ENCODE measurements around the gene FERMT1. TPM values are rescaled to one million over a fixed set of nuclear protein-coding genes. Genes with fewer than 3 reads are reported as not detected.

Gene FERMT1
- total and polyA plus RNA-seq, 3 experiments from 2014 or later = 0.22 to 0.26 TPM; not detected in 1

DNA sequence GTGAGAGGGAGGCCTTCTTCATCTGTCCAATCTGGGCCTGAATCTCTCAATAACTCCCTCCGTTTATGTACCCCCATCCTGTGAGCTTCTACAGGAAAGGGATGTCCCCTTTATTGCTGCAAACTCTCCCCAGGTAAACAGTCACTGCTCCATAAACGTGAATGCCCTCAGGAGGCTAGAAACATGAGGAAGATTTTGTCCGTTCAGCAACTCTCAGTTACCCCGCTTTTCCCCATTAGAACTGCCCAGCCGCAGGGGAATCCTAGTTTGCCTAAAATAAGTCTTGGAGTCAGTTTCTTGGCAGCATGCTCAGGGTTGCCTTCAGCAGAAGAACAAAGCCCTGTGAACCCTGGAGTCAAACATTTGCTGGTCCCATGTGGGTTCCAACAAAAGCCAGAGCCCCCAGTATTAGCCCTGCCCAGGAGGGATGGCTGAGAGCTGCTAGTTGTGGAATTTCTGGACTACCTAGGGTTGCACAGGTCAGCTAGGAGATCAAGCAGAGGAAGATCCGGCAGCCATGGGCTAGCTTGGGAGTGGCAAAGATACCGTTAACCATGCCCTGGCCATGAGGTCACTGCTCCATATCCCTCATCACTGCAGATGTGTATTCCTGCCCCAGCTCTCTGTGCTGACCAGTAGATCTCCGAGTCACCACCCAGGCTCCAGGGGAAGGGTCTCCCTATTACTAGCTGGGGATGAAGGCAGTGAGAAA is 69.6 kb downstream of the FERMT1 start:
- H3K4me3 Mint-ChIP-seq = peak overlapping the region in 2 of 7 donors; percentile 0 to 57
- peaks cover 18 to 39% of the 10 kb centered on the region in 2 donors for H3K27me3 Mint-ChIP-seq
- no peak overlapping the region for H3K4me3 ChIP-seq (ENCODE audit: low read length)
- no peaks in the 10 kb centered on the region for H3K27me3 ChIP-seq (ENCODE audit: insufficient read depth, low read length, poor library complexity, severe bottlenecking)
- ChIA-PET CTCF (interaction anchor here (0.7 kb wide), 1 partner anchor 523 kb away, joined by 3 read pairs; no protein-coding TSS in a partner anchor), POLR2A (no interaction called here)
- H3K27ac Mint-ChIP-seq = no peak overlapping the region
- no peaks in the 10 kb centered on the region for H3K36me3 ChIP-seq (ENCODE audit: insufficient read depth, low read length)
- no peaks in the 10 kb centered on the region for H3K36me3 Mint-ChIP-seq
- no peak for DNase-seq
- no peak overlapping the region for H3K27ac ChIP-seq (ENCODE audit: low read depth, low read length)
- no peaks in the 10 kb centered on the region for H3K9me3 Mint-ChIP-seq
- no peaks in the 10 kb centered on the region for H3K9me3 ChIP-seq (ENCODE audit: low read length)
- H3K4me1 ChIP-seq (ENCODE audit: insufficient read depth, low read length) = no peaks in the 10 kb centered on the region
- H3K4me1 Mint-ChIP-seq = peaks cover 5 to 9% (median 6%) of the 10 kb centered on the region in 3 donors

DNA sequence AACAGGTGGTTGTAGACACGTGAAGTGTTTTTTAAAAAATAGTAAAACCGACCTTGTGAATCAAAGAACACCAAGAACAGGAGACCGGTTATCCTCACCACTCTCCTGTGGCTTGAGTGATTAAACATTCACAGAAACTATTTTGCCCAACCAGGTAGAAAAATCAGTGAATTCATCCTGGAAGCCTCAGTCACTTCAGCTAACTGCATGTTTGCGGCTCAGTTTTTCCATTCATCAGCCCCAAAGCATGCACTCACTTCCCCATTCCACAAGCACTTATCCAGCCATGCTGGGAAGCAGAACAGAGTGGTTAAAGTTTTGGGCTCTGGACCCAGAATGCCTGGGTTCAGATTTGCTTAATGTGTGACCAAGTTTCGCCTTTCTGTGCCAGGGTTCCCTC is 71.3 kb downstream of the FERMT1 start:
- Histone ChIP-seq H3K9me3 (ENCODE audit: low read length) (no peaks in the 10 kb centered on the region), H3K27ac (ENCODE audit: low read depth, low read length) (no peak overlapping the region), H3K4me3 (ENCODE audit: low read length) (no peak overlapping the region), H3K4me1 (ENCODE audit: insufficient read depth, low read length) (no peaks in the 10 kb centered on the region), H3K36me3 (ENCODE audit: insufficient read depth, low read length) (no peaks in the 10 kb centered on the region), H3K27me3 (ENCODE audit: insufficient read depth, low read length, poor library complexity, severe bottlenecking) (no peaks in the 10 kb centered on the region)
- CTCF ChIA-PET = no interaction called here
- peaks cover 11 to 34% of the 10 kb centered on the region in 2 donors for H3K27me3 Mint-ChIP-seq
- peaks cover 5 to 9% (median 6%) of the 10 kb centered on the region in 3 donors for H3K4me1 Mint-ChIP-seq
- H3K4me3 Mint-ChIP-seq = no peak overlapping the region
- no peaks in the 10 kb centered on the region for H3K36me3 Mint-ChIP-seq
- DNase-seq = no peak
- H3K27ac Mint-ChIP-seq = no peak overlapping the region
- POLR2A ChIA-PET = no interaction called here
- no peaks in the 10 kb centered on the region for H3K9me3 Mint-ChIP-seq

DNA sequence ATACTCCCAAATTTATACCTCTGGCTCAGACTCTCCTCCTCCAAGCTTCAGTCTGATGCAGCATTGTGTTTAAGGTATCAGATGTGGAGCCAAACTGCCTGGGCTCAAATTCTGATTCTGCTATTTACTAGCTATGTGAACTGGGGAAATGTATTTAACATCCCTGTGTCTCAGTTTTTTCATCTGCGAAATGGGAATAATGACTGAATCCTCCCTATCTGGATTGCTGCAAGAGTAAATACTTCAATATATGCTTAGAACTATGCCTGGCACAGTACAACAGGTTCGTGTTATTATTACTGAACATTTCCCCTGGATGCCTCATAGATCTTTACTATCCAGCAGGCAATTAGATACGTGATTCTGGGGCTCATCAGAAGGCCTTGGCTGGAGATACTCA is 74.4 kb downstream of the FERMT1 start:
- H3K36me3 Mint-ChIP-seq = no peaks in the 10 kb centered on the region
- peaks cover 5 to 9% (median 6%) of the 10 kb centered on the region in 3 donors for H3K4me1 Mint-ChIP-seq
- POLR2A ChIA-PET = no interaction called here
- Histone ChIP-seq H3K36me3 (ENCODE audit: insufficient read depth, low read length) (no peaks in the 10 kb centered on the region), H3K4me1 (ENCODE audit: insufficient read depth, low read length) (no peaks in the 10 kb centered on the region), H3K9me3 (ENCODE audit: low read length) (no peaks in the 10 kb centered on the region), H3K27ac (ENCODE audit: low read depth, low read length) (no peak overlapping the region), H3K27me3 (ENCODE audit: insufficient read depth, low read length, poor library complexity, severe bottlenecking) (no peaks in the 10 kb centered on the region), H3K4me3 (ENCODE audit: low read length) (no peak overlapping the region)
- H3K4me3 Mint-ChIP-seq = no peak overlapping the region
- DNase-seq = no peak
- CTCF ChIA-PET = no interaction called here
- H3K27me3 Mint-ChIP-seq = peaks cover 11 to 21% of the 10 kb centered on the region in 2 donors
- H3K9me3 Mint-ChIP-seq = no peaks in the 10 kb centered on the region
- H3K27ac Mint-ChIP-seq = no peak overlapping the region

DNA sequence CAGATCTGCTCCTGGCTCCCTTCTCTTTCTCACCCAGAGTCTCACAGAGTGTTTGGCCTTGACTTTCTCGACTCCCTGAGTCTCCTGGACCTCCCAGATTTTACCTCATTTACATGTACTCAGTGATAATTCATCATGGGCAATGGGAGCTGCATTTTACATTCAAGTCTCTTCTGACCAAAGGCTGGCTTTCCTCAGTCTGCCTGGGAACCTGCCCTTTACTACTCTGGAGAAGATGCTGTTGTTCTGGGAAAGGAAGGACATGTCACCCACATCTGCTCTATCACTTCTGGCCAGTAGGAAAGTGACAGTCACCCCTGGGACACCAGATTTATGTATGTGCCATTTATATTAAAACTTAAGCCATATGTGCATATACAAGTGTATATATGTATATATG is 76.4 kb downstream of the FERMT1 start:
- H3K36me3 ChIP-seq (ENCODE audit: insufficient read depth, low read length) = no peaks in the 10 kb centered on the region
- H3K27me3 Mint-ChIP-seq = peaks cover 3 to 9% of the 10 kb centered on the region in 2 donors
- no peak overlapping the region for H3K4me3 ChIP-seq (ENCODE audit: low read length)
- no peak for DNase-seq
- no peaks in the 10 kb centered on the region for H3K4me1 ChIP-seq (ENCODE audit: insufficient read depth, low read length)
- no peaks in the 10 kb centered on the region for H3K4me1 Mint-ChIP-seq
- ChIA-PET POLR2A (no interaction called here), CTCF (no interaction called here)
- peaks cover 0 to 13% (median 6%) of the 10 kb centered on the region in 3 donors for H3K36me3 Mint-ChIP-seq
- H3K9me3 Mint-ChIP-seq = no peaks in the 10 kb centered on the region
- H3K27ac Mint-ChIP-seq = no peak overlapping the region
- no peak overlapping the region for H3K27ac ChIP-seq (ENCODE audit: low read depth, low read length)
- H3K4me3 Mint-ChIP-seq = no peak overlapping the region
- H3K9me3 ChIP-seq (ENCODE audit: low read length) = no peaks in the 10 kb centered on the region
- H3K27me3 ChIP-seq (ENCODE audit: insufficient read depth, low read length, poor library complexity, severe bottlenecking) = no peaks in the 10 kb centered on the region

DNA sequence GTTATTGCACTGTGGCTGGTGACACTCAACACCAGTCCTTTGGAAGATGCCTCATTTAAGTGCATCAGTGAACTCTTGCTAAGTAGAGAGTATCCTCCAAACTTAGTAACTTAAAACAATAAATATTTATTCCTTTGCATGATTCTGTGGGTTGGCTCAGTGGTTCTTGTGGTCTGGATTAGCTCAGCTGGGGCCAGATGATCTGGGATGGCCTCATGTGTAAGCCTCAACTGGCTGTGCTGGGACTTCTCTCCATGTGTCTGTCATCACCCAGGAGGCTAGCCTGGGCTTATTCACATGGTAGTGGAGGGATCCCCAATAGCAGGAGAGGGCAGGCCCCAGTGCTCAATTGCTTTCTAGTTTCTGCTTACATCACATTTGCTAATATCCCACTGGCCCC is 77.3 kb downstream of the FERMT1 start:
- Histone ChIP-seq H3K4me1 (ENCODE audit: insufficient read depth, low read length) (no peaks in the 10 kb centered on the region), H3K27ac (ENCODE audit: low read depth, low read length) (no peak overlapping the region), H3K36me3 (ENCODE audit: insufficient read depth, low read length) (peaks cover 3% of the 10 kb centered on the region), H3K27me3 (ENCODE audit: insufficient read depth, low read length, poor library complexity, severe bottlenecking) (no peaks in the 10 kb centered on the region), H3K9me3 (ENCODE audit: low read length) (no peaks in the 10 kb centered on the region), H3K4me3 (ENCODE audit: low read length) (no peak overlapping the region)
- POLR2A ChIA-PET = no interaction called here
- H3K9me3 Mint-ChIP-seq = no peaks in the 10 kb centered on the region
- peaks cover 2 to 17% (median 8%) of the 10 kb centered on the region in 3 donors for H3K36me3 Mint-ChIP-seq
- H3K27ac Mint-ChIP-seq = peak overlapping the region in 1 of 8 donors; percentile 47
- CTCF ChIA-PET = no interaction called here
- no peak for DNase-seq
- H3K27me3 Mint-ChIP-seq = peaks cover 0 to 4% of the 10 kb centered on the region in 2 donors
- no peak overlapping the region for H3K4me3 Mint-ChIP-seq
- no peaks in the 10 kb centered on the region for H3K4me1 Mint-ChIP-seq

DNA sequence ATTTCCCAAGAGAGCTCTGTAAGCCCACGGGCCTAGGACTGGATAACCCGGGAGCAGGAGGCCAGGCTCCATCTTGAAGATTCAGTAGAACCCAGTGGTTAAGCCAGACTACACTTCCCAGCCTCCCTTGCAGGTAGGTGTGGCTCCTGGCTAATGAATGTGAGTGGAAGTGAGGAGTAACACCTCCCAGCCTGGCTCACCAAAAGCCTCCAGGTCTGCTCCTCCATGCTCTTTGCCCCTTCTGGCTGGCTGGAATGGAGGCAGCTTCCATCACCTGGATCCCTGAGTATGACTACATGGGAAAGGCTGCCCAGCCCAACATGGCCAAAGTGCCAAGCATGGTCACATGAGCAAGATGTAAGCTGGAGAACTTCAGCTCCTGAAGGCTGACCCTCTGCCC is 78.7 kb downstream of the FERMT1 start:
- Mint-ChIP-seq H3K4me1 (no peaks in the 10 kb centered on the region), H3K27ac (no peak overlapping the region), H3K27me3 (no peaks in the 10 kb centered on the region), H3K9me3 (no peaks in the 10 kb centered on the region), H3K4me3 (no peak overlapping the region), H3K36me3 (peaks cover 11 to 32% (median 14%) of the 10 kb centered on the region in 3 donors)
- DNase-seq = no peak
- Histone ChIP-seq H3K27ac (ENCODE audit: low read depth, low read length) (no peak overlapping the region), H3K27me3 (ENCODE audit: insufficient read depth, low read length, poor library complexity, severe bottlenecking) (no peaks in the 10 kb centered on the region), H3K36me3 (ENCODE audit: insufficient read depth, low read length) (peaks cover 6% of the 10 kb centered on the region), H3K9me3 (ENCODE audit: low read length) (no peaks in the 10 kb centered on the region), H3K4me1 (ENCODE audit: insufficient read depth, low read length) (no peaks in the 10 kb centered on the region), H3K4me3 (ENCODE audit: low read length) (no peak overlapping the region)
- ChIA-PET POLR2A (no interaction called here), CTCF (no interaction called here)

DNA sequence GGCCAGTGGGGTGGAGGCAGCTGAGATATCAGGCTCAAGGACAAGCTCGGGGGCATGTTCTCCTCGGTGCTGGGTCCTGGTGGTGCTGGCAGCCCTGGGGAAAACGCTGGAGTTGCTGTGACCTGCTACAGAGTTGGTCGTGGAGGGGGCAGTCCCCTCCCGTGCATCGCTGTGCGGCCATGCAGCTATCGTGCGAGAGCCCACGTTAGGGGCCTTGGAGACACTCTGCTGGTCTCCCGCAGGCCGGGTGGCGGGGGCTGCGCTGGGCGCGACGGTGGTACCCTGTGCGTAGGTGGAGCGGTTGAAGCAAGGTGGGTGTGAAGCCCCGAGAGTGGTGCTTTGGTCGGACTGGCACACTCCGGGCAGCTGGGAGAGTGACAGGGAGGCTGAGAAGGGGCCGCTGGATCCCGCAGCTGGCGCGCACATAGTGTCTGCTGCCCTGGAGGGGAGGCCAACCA is 81.0 kb downstream of the FERMT1 start:
- ChIA-PET POLR2A (no interaction called here), CTCF (no interaction called here)
- no peaks in the 10 kb centered on the region for H3K4me1 Mint-ChIP-seq
- no peak overlapping the region for H3K27ac Mint-ChIP-seq
- no peak overlapping the region for H3K27ac ChIP-seq (ENCODE audit: low read depth, low read length)
- H3K9me3 Mint-ChIP-seq = no peaks in the 10 kb centered on the region
- peaks cover 14% of the 10 kb centered on the region for H3K36me3 ChIP-seq (ENCODE audit: insufficient read depth, low read length)
- H3K4me3 Mint-ChIP-seq = no peak overlapping the region
- no peak overlapping the region for H3K4me3 ChIP-seq (ENCODE audit: low read length)
- H3K4me1 ChIP-seq (ENCODE audit: insufficient read depth, low read length) = no peaks in the 10 kb centered on the region
- H3K9me3 ChIP-seq (ENCODE audit: low read length) = no peaks in the 10 kb centered on the region
- no peaks in the 10 kb centered on the region for H3K27me3 Mint-ChIP-seq
- no peak for DNase-seq
- H3K27me3 ChIP-seq (ENCODE audit: insufficient read depth, low read length, poor library complexity, severe bottlenecking) = no peaks in the 10 kb centered on the region
- peaks cover 13 to 53% (median 14%) of the 10 kb centered on the region in 3 donors for H3K36me3 Mint-ChIP-seq

DNA sequence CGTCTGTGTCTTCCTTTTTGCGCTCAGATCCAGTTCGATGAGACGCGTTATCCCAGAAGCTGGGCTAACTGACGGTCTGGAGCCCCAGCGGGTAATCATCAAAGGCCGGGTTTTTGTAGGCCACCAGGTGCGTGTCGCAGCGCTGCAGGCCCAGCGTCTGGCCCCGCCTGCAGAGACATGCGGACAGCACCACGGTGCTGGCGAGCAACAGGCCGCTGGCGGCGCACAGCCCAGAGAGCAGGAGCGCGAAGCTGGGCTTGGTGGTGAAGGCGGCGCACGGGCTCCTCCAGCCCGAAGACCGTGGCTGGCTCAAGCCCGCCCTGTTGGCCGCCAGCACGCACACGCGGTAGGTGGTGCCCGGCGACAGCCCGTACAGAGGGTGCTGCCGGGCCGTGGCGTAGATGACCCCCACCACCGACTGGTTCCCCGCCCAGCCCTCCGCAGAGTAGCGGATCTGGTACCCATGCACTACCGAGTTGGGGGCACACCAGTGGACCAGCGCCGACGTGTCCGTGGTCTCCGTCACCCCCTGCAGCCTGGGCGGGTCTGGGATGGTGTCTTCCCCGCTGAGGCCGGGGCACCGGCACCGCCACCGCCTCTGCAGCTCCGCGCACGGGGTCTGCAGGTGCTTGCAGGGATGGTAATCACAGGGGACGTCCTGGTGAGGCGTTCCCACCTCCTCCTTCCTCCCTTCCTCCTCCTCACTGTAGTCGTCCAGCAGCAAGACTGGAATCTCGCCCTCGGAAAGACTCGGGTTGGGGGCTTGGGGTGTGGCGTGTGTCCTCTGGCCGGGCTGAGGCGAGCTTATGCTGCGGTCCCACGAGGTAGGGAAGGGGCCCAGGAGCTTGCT is 81.6 kb downstream of the FERMT1 start:
- Histone ChIP-seq H3K4me1 (ENCODE audit: insufficient read depth, low read length) (no peaks in the 10 kb centered on the region), H3K27ac (ENCODE audit: low read depth, low read length) (no peak overlapping the region), H3K9me3 (ENCODE audit: low read length) (no peaks in the 10 kb centered on the region), H3K4me3 (ENCODE audit: low read length) (no peak overlapping the region), H3K27me3 (ENCODE audit: insufficient read depth, low read length, poor library complexity, severe bottlenecking) (no peaks in the 10 kb centered on the region), H3K36me3 (ENCODE audit: insufficient read depth, low read length) (peaks cover 21% of the 10 kb centered on the region)
- Mint-ChIP-seq H3K9me3 (no peaks in the 10 kb centered on the region), H3K27me3 (no peaks in the 10 kb centered on the region), H3K4me1 (no peaks in the 10 kb centered on the region), H3K27ac (no peak overlapping the region), H3K36me3 (peaks cover 13 to 59% (median 14%) of the 10 kb centered on the region in 3 donors), H3K4me3 (no peak overlapping the region)
- DNase-seq = no peak
- ChIA-PET POLR2A (no interaction called here), CTCF (no interaction called here)
